HT-29 (cell line): ENCODE data around the gene SART3. TPM values are rescaled to one million over a fixed set of nuclear protein-coding genes. Genes with fewer than 3 reads are reported as not detected.
"Not testable (repeated sequence)": the region's sequence is repeated elsewhere in the genome, so short reads cannot be mapped to it uniquely, and the experiment has no call there.

Source experiments
- DNase-seq: peaks from one replicate; pipeline ENCODE4 v3.0.0-alpha.2; 2015; ENCODE audit warnings: low spot score
- total RNA-seq: library from RNA; depleted of rRNA; stranded (reverse); fragments of >200 nt; shearing (Covaris generic); gene quantifications from 2 replicates; pipeline ENCODE4 v1.2.3, GENCODE V29; 2014

Gene SART3
- total RNA-seq, 1 experiment from 2014 or later: 91.8 TPM

GRCh38 chr12:108562348-108563135, 1.6 kb upstream of the SART3 start, which contains the start of gene ISCU:
Gene ISCU (plus strand): TSS chr12:108562596. CDS start chr12:108562623, 27 bp downstream.
- DNase-seq: peak; percentile 98

GRCh38 chr12:108561852-108562347, 927 bp upstream of the SART3 start:
- DNase-seq: no peak

DNA sequence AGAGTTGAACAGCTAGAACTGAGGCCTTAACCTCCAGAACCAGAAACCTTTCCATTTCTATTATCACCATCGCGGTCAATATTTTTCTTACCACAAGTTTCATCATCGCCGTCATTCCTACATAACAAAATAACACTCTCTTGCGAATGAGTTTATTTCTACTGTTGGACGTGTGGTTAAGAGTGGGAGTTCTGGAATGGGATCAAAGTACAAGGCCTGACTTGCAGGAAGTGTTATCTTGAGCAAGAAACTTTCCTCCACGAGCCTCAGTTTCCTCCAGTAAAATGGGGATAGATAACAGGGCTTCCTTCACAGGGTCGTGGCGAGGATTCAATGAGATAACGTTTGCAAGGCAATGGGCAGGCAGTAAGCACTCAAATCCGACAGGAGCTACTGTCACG, 652 bp downstream of the SART3 start:
- DNase-seq: peak; percentile 31

DNA sequence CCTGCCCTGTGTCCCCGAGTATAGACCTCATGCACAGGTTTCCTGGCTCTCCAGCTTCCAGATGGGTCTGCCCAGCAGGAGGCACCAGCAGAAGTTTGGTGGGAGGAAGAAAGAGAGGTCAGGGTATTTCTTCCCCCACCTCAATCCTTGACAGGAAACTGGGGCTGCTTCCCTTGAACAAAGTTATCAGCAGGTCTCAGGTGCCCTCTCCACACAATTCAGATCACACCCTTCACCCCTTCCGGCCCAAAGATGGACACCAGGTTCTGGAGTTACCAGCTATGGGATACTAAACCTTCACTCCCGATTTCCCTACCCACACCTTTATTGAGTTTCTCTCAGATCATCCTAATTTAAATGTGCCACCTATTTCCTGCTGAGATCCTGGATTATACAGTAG, 1.2 kb downstream of the SART3 start:
- DNase-seq: no peak

- no peak for DNase-seq
These were observed 1.8 kb downstream of the SART3 start for GRCh38 chr12:108559007-108559655.

- DNase-seq: not testable (repeated sequence)
These were observed 5.6 kb downstream of the SART3 start for GRCh38 chr12:108555383-108555782.

DNA sequence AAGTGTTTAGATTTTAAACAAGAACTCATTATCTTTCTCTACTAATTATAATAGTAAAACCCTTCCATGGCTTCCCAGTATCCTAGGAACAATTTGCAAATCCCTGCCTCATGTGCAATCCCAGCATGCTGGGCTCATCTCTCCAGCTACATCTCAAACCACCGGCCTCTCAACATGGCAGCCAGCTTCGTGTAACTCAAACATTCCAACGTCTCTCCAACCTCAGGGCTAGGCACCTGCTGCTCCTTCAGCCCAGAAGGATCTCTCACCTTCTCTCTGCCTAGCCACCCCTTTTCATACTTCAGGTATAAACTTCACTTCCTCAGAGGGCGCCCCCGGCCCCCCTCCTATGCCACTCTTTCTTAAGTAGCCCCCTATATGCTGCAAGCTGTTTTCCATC, 7.2 kb downstream of the SART3 start:
- DNase-seq: no peak

- no peak for DNase-seq
These were observed 9.4 kb downstream of the SART3 start for GRCh38 chr12:108551535-108551934.

DNA sequence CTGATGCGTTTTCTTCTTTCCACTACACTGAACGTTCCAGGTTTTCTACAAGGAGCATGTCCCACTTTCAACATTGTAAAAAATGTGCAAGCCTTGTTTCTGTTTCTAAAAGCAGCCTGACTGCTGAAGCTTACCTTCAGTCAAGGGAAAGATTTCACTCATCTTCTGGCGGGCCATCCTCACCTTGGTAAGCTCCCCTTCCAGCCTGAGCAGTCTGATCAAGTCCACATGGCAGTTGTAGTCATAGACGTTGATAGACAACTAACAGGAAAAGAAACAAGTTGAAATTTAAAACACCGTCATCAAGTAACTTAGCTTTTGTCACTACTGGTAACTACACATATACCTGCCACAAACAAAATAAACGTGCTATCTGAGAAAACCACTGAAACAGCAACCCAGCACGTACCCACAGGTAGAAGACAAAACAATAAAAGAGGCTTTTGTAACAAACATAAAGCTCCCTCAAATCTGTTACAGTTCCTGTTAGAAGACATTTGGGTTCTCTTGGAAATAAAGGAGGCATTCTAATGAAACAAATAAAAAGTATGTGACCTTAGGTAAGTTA, 11.9 kb downstream of the SART3 start:
- no peak for DNase-seq

GRCh38 chr12:108547686-108548085, 13.3 kb downstream of the SART3 start:
- no peak for DNase-seq

DNA sequence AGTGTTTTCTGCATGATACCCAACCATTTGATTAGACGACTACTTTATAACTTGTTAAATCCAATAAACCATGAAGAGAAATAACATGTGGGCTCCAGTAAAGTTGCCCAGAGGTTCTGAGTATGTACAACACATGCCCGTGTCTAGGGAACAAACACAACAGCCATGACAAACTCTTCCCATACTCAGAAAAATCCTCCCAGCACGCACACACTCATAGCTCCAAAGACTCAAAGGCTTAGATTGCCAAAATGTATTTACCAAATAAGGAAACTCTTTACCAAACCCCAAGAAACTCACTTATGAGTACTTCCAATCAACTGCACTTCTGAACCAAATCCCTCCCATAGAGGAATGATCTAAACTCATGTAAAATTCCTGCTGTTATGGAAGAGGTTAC, 17.3 kb downstream of the SART3 start:
- DNase-seq: no peak

DNA sequence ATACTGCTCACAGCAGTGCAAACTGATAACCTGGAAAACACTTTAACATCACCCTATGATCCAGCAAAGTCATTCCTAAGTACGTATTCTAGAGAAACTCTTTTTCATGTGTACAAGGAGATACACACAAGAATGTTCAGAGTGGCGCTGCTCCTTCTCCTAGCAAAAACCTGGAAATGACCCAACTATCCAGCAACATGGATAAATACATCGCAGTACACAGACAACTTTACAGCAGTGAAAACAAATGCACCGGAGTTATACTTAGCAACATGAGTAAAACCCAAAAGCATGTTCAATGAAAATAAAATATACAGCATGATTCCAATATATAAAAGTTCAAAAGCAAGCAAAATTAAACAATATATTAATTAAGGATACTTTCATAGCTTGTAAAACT, 18.7 kb downstream of the SART3 start:
- no peak for DNase-seq

DNA sequence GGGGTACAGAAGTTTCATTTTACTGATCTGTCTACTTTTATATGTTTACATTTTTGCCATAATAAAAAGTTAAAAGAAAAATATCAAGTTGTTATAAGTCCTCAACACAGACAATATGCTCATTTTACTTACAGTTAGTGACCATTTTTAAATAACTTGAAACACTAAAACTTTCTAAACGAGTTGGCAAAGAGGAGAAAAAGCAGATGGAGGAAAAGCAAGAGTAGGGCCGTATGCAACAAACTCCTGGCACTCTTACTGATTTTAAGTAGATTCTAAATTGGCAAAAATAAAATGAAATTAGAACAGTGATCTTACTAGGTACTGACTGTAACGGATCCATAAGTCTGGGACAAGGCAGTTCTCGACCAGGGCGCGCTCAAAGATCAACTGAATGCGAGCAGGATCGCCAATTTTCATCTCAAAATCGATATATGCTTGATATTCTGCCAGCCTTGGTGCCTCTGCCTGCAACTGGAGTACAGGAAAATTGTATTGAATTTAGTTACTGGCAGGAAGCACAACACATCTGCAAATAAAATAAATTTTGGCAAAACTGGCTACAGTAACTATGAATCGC, 22.3 kb downstream of the SART3 start:
- no peak for DNase-seq

DNA sequence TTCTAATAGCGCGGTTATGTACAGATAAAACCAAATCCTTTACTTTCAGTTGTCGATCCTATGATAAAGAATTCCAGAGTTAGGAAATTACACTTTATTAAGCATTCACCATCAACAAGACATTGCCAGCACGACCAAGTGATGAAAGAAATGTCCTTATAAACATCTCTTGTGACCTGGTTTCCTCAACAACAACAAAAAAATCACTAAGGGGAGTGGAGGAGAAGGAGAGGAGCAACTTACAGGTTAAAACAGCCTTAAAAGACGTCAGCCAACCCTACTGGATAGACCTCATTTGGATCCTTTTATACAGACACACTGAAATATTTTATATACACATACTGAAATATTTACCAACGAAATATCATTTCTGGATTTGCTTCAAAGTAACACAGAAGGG, 22.8 kb downstream of the SART3 start:
- no peak for DNase-seq

- DNase-seq: no peak
These were observed 28.8 kb downstream of the SART3 start for GRCh38 chr12:108531929-108532848.

DNA sequence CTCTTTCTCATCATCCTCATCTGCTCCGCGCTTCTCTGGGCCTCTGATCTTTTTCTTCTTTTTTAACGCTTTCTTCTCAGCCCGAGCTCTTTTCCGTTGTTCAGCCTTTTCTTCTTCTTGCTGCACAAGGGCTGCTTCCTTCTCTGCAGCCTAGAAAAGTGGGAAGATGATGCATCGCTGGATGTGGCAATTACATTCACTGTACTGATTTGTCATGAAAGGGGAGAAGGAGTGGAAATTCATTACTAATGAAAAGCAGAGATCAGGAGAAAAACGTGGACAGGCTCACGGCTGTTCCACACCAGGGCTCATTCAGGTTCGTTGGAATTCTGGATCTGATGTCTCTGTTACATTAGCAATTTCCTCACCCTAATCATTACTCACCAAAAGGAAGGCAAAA, 30.8 kb downstream of the SART3 start:
- no peak for DNase-seq

DNA sequence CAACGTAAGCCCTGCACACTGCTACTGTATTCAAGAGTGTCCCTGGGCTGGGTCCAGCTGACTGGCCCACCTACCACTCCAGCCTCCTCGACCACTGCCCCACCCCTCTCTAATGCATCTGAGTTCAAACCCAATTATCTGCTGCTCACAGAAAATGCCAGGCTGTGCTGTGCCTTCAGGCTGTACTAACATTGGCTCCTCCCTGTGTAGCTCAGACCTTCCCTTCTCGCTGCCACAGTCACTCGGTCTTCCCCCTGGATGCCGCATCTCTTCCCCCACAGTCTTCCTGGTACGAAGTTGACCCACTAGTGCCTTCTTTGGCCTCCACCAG, 33.8 kb downstream of the SART3 start:
- DNase-seq: no peak

DNA sequence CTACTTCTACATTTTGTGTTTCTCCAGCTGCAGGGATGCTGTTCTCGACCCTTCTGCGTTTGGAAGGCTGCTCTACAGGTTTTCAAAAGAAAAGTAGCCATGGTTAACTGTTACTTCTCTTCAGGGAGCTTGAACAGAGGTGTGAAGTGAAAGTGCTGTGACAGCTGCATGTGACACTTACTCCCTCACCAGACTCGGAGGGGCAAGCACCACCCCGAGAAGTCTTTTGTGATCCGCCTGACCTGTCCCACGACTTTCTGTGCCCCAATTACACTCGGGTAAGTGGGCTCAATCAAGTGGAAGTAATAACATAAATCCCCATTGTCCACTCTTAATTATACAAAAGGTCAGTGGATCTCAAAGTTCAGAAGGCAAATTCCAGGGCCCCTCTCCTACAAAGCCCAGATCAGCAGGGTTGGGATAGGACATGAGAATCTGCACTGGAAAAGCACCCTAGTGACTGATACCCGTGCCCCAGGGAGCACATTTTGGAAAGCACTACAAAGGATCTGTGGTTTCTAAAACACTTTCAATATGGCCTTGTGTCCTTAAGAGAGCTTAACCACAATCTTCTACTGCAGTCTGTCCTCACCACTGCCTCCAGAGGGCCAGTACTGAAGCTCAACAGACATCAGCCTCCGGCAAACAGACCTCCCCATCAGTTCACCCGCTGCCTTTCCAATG, 34.3 kb downstream of the SART3 start:
- no peak for DNase-seq

GRCh38 chr12:108525681-108526080, 35.3 kb downstream of the SART3 start:
- no peak for DNase-seq

DNA sequence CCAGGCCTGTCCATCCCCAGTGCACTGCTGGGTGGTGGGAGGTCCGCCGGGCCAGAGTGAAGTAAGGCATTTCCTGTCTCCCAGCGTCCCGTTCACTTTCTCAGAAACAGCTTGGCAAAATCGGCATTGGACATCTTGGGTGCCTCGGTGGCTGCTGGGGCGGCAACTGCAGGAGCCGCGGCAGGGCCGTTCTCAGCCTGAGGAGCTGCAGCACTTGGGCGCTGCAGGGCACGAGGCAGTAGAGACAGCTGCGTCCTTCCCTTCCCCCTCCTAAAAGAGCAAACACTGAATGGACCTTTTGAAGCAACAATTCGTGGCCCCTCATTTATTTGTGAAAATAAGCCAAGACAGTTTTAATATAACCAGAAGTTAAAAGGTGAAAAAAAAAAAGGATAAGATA, 37.6 kb downstream of the SART3 start:
- no peak for DNase-seq

GRCh38 chr12:108519558-108519957, 41.4 kb downstream of the SART3 start:
- DNase-seq: no peak
